Lower leg skin (tissue), 4 donors: ENCODE measurements around the gene MOK. TPM values are rescaled to one million over a fixed set of nuclear protein-coding genes. Genes with fewer than 3 reads are reported as not detected.

Source experiments
- DNase-seq, 2 donors: peaks; one replicate each; pipeline ENCODE4 v3.0.0-alpha.2; 2019; ENCODE audit warnings: low spot score in 2 of 2
- H3K4me3 ChIP-seq: fragments of 200-600 bp; sonication (generic); 2 replicates; pipeline ENCODE4 v1.5.1; 2017; ENCODE audit warnings: mild to moderate bottlenecking, low read depth; ENCODE audit not compliant: poor library complexity, severe bottlenecking
- POLR2A ChIP-seq, 2 donors: fragments of 450-650 bp; IDR thresholded peaks; one replicate each; pipeline ENCODE4 v1.6.1; 2016 to 2017; ENCODE audit warnings: antibody characterized with exemption in 2 of 2, mild to moderate bottlenecking in 1 of 2, moderate library complexity in 1 of 2
- WGBS, 2 donors: methylation state at CpG; one replicate each; pipeline ENCODE4 v1.1.5; 2018; 5-methylcytosine and 5-hydroxymethylcytosine counted together
- intact Hi-C: fragments of 100-400 bp; cut with DNase I; formaldehyde crosslinking; loops from one replicate; pipeline ENCODE4 v1.15.0; 2023; ENCODE audit warnings: low total_unique reads
- total RNA-seq, 4 donors: library from RNA; depleted of rRNA; stranded (reverse); fragments of >200 nt; gene quantifications; one replicate each; pipeline ENCODE4 v1.1.0, GENCODE V29; 2016
- TF ChIP-seq, protein P1 (sequence below), 3 donors: fragments of 450-650 bp; IDR thresholded peaks; one replicate each; pipeline ENCODE4 v1.5.1; 2016; ENCODE audit warnings: antibody characterized with exemption in 3 of 3, mild to moderate bottlenecking in 3 of 3, moderate library complexity in 2 of 3

Gene MOK
- total RNA-seq, 4 donors from 2014 or later: 2.1 to 12.2 (median 7.8) TPM

DNA sequence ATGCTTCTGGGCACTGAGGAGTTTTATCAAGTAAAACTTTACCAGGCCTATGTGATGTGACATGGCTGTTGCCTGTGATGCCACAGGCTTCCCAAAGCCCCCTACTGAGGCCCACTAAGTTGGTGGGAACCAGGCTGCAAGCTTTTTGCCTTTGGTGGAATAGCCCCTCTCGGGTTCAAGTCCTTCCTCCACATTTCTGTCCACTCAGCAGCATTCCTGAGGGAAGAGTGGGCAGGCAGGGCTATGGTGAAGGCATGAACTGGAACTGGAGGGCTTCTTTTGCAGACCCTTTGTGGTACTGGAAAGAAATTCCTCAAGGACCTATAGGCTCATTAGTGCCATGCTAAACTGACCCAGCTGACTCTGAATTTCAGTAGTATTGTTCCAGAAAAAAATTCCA is 116.8 kb downstream of the MOK start:
- WGBS, 2 donors: 82 to 100% methylated on average over 1 of the region's 1 CpG

DNA sequence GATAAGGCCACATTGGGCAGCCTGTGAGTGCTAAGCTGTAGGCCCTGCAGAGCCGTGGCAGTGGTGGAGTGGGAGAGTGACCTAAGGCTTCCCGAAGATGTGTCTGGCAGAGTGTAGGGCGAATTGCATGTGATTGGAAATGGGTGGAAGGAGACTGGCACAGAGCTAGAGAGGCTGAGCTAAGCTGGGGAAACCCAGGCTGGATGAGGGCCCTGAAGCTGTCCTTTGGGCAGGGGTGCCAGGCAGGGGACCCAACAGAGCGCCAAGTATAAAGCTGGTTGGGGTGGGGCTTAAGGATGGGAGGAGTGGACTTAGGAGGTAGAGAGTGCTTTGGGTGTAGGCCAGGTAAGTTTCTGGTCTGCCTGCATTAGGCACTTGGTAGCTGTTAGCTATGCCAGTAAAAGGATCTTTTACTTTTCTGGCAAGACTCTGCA is 117.4 kb downstream of the MOK start:
- H3K4me3 ChIP-seq: no peak overlapping the region
- intact Hi-C loops: no loop called here
- no peak for DNase-seq
- TF ChIP-seq, protein P1, sequence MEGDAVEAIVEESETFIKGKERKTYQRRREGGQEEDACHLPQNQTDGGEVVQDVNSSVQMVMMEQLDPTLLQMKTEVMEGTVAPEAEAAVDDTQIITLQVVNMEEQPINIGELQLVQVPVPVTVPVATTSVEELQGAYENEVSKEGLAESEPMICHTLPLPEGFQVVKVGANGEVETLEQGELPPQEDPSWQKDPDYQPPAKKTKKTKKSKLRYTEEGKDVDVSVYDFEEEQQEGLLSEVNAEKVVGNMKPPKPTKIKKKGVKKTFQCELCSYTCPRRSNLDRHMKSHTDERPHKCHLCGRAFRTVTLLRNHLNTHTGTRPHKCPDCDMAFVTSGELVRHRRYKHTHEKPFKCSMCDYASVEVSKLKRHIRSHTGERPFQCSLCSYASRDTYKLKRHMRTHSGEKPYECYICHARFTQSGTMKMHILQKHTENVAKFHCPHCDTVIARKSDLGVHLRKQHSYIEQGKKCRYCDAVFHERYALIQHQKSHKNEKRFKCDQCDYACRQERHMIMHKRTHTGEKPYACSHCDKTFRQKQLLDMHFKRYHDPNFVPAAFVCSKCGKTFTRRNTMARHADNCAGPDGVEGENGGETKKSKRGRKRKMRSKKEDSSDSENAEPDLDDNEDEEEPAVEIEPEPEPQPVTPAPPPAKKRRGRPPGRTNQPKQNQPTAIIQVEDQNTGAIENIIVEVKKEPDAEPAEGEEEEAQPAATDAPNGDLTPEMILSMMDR (IDR thresholded peaks at IDR 0.05): no peak
- TF ChIP-seq POLR2A (IDR thresholded peaks at IDR 0.05): no peak
- 26% methylated on average over 4 of the region's 4 CpGs for WGBS, 2 donors

More for the DNA sequence above, 116.8 kb downstream of the MOK start:
- no peak for TF ChIP-seq POLR2A (IDR thresholded peaks at IDR 0.05)
- TF ChIP-seq, protein P1 (IDR thresholded peaks at IDR 0.05): no peak
- DNase-seq: no peak
- H3K4me3 ChIP-seq: no peak overlapping the region
- intact Hi-C loops: no loop called here

DNA sequence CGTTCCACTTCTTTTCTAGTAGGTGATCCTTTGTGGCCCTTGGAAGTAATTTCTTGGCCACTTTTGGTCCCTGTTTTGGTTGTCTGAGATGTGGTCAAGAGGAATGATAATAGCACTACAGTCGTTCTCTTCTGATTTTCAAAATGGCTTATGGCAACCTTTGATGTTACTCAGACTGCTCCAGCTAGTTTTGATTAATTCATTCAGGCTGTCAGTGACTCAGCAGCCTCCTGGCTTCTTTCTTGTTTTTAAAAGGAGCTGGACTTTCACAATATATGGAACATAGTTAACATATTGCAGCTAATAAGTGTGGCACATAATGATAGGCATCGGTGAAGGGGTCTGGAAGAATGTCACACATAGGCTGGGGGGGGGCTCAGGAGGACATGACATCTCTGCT is 117.9 kb downstream of the MOK start:
- intact Hi-C loops: no loop called here
- WGBS, 2 donors: 24 to 31% methylated on average over 3 of the region's 3 CpGs
- peak in 1 of 2 donors; percentile 34 for DNase-seq
- no peak overlapping the region for H3K4me3 ChIP-seq
- TF ChIP-seq, protein P1 (IDR thresholded peaks at IDR 0.05): no peak
- no peak for TF ChIP-seq POLR2A (IDR thresholded peaks at IDR 0.05)

DNA sequence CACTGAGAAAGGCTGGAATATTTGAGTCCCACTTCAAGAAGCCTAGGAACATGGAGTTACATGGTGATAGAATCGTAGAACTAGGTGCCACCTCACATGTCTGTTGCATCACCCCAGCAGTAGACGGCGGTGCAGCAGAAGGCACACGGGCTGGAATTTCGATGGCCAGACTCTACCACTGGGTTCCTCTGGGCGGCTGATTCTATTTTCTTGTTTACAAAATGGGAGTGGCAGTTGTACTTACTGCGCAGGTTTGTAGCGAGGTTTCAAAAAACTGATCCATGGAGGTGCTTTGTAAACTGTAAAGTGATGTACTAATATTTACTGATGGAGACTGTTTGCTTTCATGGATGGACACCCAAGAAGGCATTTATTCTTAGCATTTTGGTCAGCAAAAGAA is 119.6 kb downstream of the MOK start:
- DNase-seq: no peak
- intact Hi-C loops: no loop called here
- H3K4me3 ChIP-seq: no peak overlapping the region
- TF ChIP-seq POLR2A (IDR thresholded peaks at IDR 0.05): no peak
- TF ChIP-seq, protein P1 (IDR thresholded peaks at IDR 0.05): no peak
- WGBS, 2 donors: 87 to 92% methylated on average over 8 of the region's 8 CpGs

DNA sequence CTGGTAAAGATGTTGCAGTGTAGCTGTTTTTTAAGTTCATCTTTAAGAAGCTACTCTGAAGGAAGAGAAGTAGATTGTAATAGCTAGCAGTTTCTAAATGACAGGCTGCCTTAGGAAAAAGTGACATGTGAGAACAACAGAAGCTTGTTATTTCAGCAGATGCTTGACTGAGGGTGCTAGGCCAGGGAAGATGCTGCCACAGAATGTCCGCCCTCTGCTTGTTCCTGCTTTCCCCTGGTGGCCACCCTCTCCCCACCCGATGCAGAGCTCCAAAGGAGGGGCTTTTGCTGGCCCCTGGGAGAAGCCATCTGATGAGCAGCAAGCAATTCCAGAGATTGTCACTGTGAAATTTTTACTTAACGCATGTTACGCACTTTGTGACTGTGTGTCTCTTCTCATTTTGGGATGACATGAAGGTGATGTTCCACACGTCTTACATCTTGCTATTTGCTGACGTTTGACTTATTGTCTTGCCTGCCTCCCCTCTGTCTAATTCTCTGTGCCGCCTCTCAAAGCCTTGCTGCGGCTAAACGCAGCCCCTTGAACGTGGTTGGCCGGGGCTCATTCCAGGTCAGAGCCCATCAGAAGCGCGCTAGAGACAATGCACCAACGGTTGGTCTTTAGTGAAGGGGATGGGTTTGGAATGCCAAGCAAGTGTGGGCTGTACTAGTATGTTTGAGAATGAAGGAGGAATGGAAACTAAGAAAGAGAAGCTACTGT is 120.5 kb downstream of the MOK start:
- no peak for DNase-seq
- intact Hi-C loops: no loop called here
- no peak overlapping the region for H3K4me3 ChIP-seq
- 89 to 90% methylated on average over 14 of the region's 14 CpGs for WGBS, 2 donors
- TF ChIP-seq POLR2A (IDR thresholded peaks at IDR 0.05): no peak
- TF ChIP-seq, protein P1 (IDR thresholded peaks at IDR 0.05): no peak

DNA sequence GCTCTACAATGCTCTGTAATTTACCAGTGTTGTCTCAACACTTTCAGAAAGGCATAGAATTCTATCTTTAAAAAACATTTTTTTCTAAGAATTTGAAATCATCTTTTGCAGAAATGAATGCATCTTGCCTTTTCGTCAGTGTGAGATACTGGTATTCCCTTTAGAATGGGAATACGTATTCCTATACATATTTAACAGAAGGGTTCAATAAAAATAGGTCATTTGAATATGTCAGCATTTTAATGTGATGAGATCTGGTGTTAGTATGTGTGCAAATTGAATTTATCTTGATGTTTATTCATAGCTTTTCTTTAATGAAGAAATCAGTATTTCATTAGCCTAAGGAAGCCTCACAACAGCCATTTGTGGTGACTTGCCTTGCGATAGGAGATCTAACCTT is 121.1 kb downstream of the MOK start:
- intact Hi-C loops: no loop called here
- no peak for TF ChIP-seq POLR2A (IDR thresholded peaks at IDR 0.05)
- TF ChIP-seq, protein P1 (IDR thresholded peaks at IDR 0.05): no peak
- 93 to 94% methylated on average over 3 of the region's 3 CpGs for WGBS, 2 donors
- H3K4me3 ChIP-seq: no peak overlapping the region
- DNase-seq: no peak
